ENCODE results near the gene NT5C3B. TPM values are rescaled to one million over a fixed set of nuclear protein-coding genes. Genes with fewer than 3 reads are reported as not detected.

The NT5C3B gene
- polyA plus RNA-seq, 1 of the 3 experiments (the other 2 are of a cell fraction) = 87.4 TPM

DNA sequence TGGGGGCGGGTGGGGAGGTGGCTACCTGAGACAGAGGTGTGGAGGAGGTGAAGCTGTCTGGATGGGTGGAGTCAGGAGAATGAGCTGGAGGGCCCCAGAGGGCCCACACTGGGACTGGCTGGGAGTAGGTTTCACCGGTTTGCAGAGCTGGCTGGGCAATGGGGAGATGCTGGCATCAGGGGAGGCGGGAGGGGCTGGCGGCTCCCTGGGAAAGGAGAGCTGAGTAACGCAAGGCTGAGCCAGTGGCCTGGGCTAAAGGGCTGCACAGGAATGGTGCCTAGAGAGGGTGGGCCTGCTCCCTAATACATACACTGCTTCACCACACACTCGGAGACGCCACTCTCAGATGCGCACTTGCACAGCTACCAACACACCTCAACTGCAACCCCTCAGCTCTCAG lies 36.7 kb downstream of the NT5C3B start (continued):
- no peak for TF ChIP-seq CTCF (IDR thresholded peaks at IDR 0.05)

- ChIA-PET CTCF (interaction anchor here (2.3 to 20.2 kb wide), 3 partner anchors 11 to 61 kb away, joined by 13 to 405 read pairs (median 20); partner anchors contain the start of genes HAP1 and JUP), POLR2A (no interaction called here)
- 91% methylated on average over 3 of the region's 3 CpGs for WGBS (ENCODE audit: low lambda C conversion rate)
- Histone ChIP-seq H3K9me2 (no peaks in the 10 kb centered on the region), H3K4me1 (ENCODE audit: control insufficient read depth in 1 of 2, insufficient read depth in 2 of 2, low read depth in 1 of 2, low read length in 1 of 2) (peaks cover 10 to 16% of the 10 kb centered on the region in 2 experiments; a peak in 3 of 4 replicates), H3K4me2 (no peak overlapping the region), H3K4me3 (ENCODE audit: low read depth in 2 of 2, low read length in 1 of 2) (no peak overlapping the region), H3K27me3 (ENCODE audit: insufficient read depth) (no peaks in the 10 kb centered on the region), H3K36me3 (replicated peaks in 1 of 2; ENCODE audit: control insufficient read depth in 1 of 2, insufficient read depth in 2 of 2, low read length in 1 of 2) (no peaks in the 10 kb centered on the region), H3K27ac (ENCODE audit: low read depth in 2 of 2, low read length in 1 of 2) (no peak overlapping the region), H3K9me3 (no peaks in the 10 kb centered on the region), H3K79me2 (ENCODE audit: insufficient read depth) (no peaks in the 10 kb centered on the region), H3K9ac (no peak overlapping the region), H3F3A (replicated peaks; ENCODE audit: insufficient read depth) (no peaks in the 10 kb centered on the region), H2AFZ (ENCODE audit: low read depth) (no peak overlapping the region), H4K20me1 (ENCODE audit: insufficient read depth) (no peaks in the 10 kb centered on the region)
- no peak for TF ChIP-seq ELF1 (IDR thresholded peaks at IDR 0.05)
- TF ChIP-seq JUND (IDR thresholded peaks at IDR 0.05) = no peak
- TF ChIP-seq RXRA (IDR thresholded peaks at IDR 0.05; ENCODE audit: borderline replicate concordance, low read depth) = no peak
- TF ChIP-seq ZBTB33 (IDR thresholded peaks at IDR 0.05; ENCODE audit: borderline replicate concordance, low read depth) = no peak
- no peak for TF ChIP-seq PBX3 (IDR thresholded peaks at IDR 0.05)
- no peak for TF ChIP-seq MEF2A (IDR thresholded peaks at IDR 0.05; ENCODE audit: borderline replicate concordance, low read depth)
- no peak for TF ChIP-seq EZH2phosphoT487 (IDR thresholded peaks at IDR 0.05; ENCODE audit: borderline replicate concordance, low read depth)
- no peak for TF ChIP-seq YY1 (IDR thresholded peaks at IDR 0.05; ENCODE audit: low read depth)
- no peak for TF ChIP-seq GATA2 (CRISPR knock-in tag; IDR thresholded peaks at IDR 0.05)
- no peak for TF ChIP-seq CHD2 (IDR thresholded peaks at IDR 0.05; ENCODE audit: low read length, partially characterized antibody)
- no peak for TF ChIP-seq FOXM1 (IDR thresholded peaks at IDR 0.05; ENCODE audit: low read depth)
- TF ChIP-seq, protein P1, sequence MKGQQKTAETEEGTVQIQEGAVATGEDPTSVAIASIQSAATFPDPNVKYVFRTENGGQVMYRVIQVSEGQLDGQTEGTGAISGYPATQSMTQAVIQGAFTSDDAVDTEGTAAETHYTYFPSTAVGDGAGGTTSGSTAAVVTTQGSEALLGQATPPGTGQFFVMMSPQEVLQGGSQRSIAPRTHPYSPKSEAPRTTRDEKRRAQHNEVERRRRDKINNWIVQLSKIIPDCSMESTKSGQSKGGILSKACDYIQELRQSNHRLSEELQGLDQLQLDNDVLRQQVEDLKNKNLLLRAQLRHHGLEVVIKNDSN (IDR thresholded peaks at IDR 0.05; ENCODE audit: borderline replicate concordance, low read depth) = no peak
- TF ChIP-seq TCF12 (IDR thresholded peaks at IDR 0.05) = no peak
- no peak for TF ChIP-seq FOSL2 (IDR thresholded peaks at IDR 0.05; ENCODE audit: borderline replicate concordance, low read depth)
- TF ChIP-seq CTCF (IDR thresholded peaks at IDR 0.05) = no peak
- TF ChIP-seq MXI1 (IDR thresholded peaks at IDR 0.05; ENCODE audit: low read depth, low read length) = no peak
- DNase-seq = no peak
Measured at GRCh38 chr17:41797377-41797776, 38.7 kb downstream of the NT5C3B start.

All from SK-N-SH (cell line).